H1 (cell line): ENCODE results near the gene OXNAD1. TPM values are rescaled to one million over a fixed set of nuclear protein-coding genes. Genes with fewer than 3 reads are reported as not detected.

Experiments
- CTCF ChIA-PET: fragments of 300-600 bp; sonication (Branson Sonifier 250); formaldehyde crosslinking; loops from one replicate; lab custom pipeline; 2021; ENCODE audit not compliant: partially characterized antibody; lab: Charles Lee
- POLR2A ChIA-PET: fragments of 300-600 bp; sonication (Branson Sonifier 250); formaldehyde crosslinking; loops from one replicate; lab custom pipeline; 2021; ENCODE audit warnings: inconsistent platforms; ENCODE audit not compliant: partially characterized antibody; lab: Charles Lee
- DNase-seq, 2 experiments: peaks; one replicate each; pipeline versions ENCODE4 v3.0.0 to v3.0.0-alpha.2; 2010 to 2022; ENCODE audit warnings: low spot score in 2 of 2, low read depth in 1 of 2, mixed read lengths in 1 of 2
- FAIRE-seq: peaks from 2 replicates; lab custom pipeline; 2011; peaks lifted over from hg19 to GRCh38; lab: Jason Lieb, UNC
- H2AFZ ChIP-seq: 2 replicates; pipeline ENCODE4 v1.8.1; 2012; ENCODE audit warnings: low read length, inconsistent platforms
- H2AK5ac ChIP-seq: 2 replicates; pipeline ENCODE4 v1.6.1; 2013; ENCODE audit warnings: low read depth, low read length
- H2BK120ac ChIP-seq: replicated peaks from 2 replicates; pipeline ENCODE3; 2013; ENCODE audit warnings: low read depth, low read length, inconsistent platforms
- H2BK12ac ChIP-seq: 2 replicates; pipeline ENCODE4 v1.6.1; 2013; ENCODE audit warnings: low read depth, low read length
- H2BK15ac ChIP-seq: 2 replicates; pipeline ENCODE4 v1.6.1; 2013; ENCODE audit warnings: low read length
- H2BK20ac ChIP-seq: 2 replicates; pipeline ENCODE4 v1.6.1; 2013; ENCODE audit warnings: low read length
- H2BK5ac ChIP-seq: 2 replicates; pipeline ENCODE4 v1.6.1; 2013; ENCODE audit warnings: low read depth, low read length
- H3K14ac ChIP-seq: 2 replicates; pipeline ENCODE4 v1.6.1; 2013; ENCODE audit warnings: inconsistent platforms; ENCODE audit not compliant: insufficient read length
- H3K18ac ChIP-seq: 2 replicates; pipeline ENCODE4 v1.6.1; 2013; ENCODE audit warnings: low read length; ENCODE audit errors: extremely low read depth
- H3K23ac ChIP-seq: 2 replicates; pipeline ENCODE4 v1.6.1; 2013; ENCODE audit warnings: inconsistent platforms; ENCODE audit not compliant: insufficient read length
- H3K23me2 ChIP-seq: 2 replicates; pipeline ENCODE4 v1.6.1; 2013; ENCODE audit warnings: low read depth, low read length
- H3K27ac ChIP-seq: 2 replicates; pipeline ENCODE4 v1.6.1; 2011; ENCODE audit warnings: low read depth, low read length, inconsistent platforms
- H3K27me3 ChIP-seq, 4 experiments: replicated peaks in 1 of 4; 1 replicate in 1 of 4; 2 replicates in 3 of 4; pipeline versions ENCODE4 v1.6.1 to v1.8.1; 2011 to 2013; ENCODE audit warnings: low read length in 3 of 4, mild to moderate bottlenecking in 3 of 4, inconsistent platforms in 2 of 4, mixed read lengths in 2 of 4, moderate library complexity in 1 of 4; ENCODE audit not compliant: control insufficient read depth in 3 of 4, insufficient read depth in 3 of 4; ENCODE audit errors: extremely low read depth in 1 of 4
- H3K36me3 ChIP-seq, 4 experiments: 2 replicates each; pipeline versions ENCODE4 v1.6.1 to v1.8.1; 2011 to 2013; ENCODE audit warnings: mild to moderate bottlenecking in 4 of 4, low read length in 3 of 4, moderate library complexity in 2 of 4, control low read depth in 1 of 4, inconsistent platforms in 1 of 4; ENCODE audit not compliant: insufficient read depth in 4 of 4, control insufficient read depth in 2 of 4
- H3K4ac ChIP-seq: replicated peaks from 2 replicates; pipeline ENCODE3; 2013; ENCODE audit warnings: low read length, low read depth, mixed read lengths, inconsistent platforms; ENCODE audit not compliant: insufficient read length
- H3K4me1 ChIP-seq, 4 experiments: replicated peaks in 1 of 4; 1 replicate in 1 of 4; 2 replicates in 3 of 4; pipeline versions ENCODE4 v1.6.1 to v1.8.1; 2011 to 2013; ENCODE audit warnings: low read length in 3 of 4, inconsistent platforms in 2 of 4, mixed read lengths in 1 of 4; ENCODE audit not compliant: insufficient read depth in 4 of 4, control insufficient read depth in 3 of 4
- H3K4me2 ChIP-seq, 2 experiments: 2 replicates each; pipeline versions ENCODE4 v1.6.1 to v1.8.1; 2011 to 2013; ENCODE audit warnings: low read depth in 2 of 2, low read length in 2 of 2, control low read depth in 1 of 2, inconsistent platforms in 1 of 2, mild to moderate bottlenecking in 1 of 2; ENCODE audit not compliant: insufficient read depth in 1 of 2
- H3K4me3 ChIP-seq, 4 experiments: fragments of 200-600, 300-600 bp in 1 of 4; sonication (generic), shearing (Covaris generic), sonication (Bioruptor Twin) in 1 of 4; 2 replicates each; pipeline versions ENCODE4 v1.5.1 to v1.8.1; 2011 to 2016; ENCODE audit warnings: low read length in 4 of 4, low read depth in 3 of 4, control low read depth in 2 of 4, inconsistent platforms in 2 of 4, mild to moderate bottlenecking in 2 of 4, mixed read lengths in 1 of 4, moderate library complexity in 1 of 4; ENCODE audit not compliant: insufficient read depth in 2 of 4; ENCODE audit errors: extremely low read depth in 1 of 4
- H3K56ac ChIP-seq: replicated peaks from 2 replicates; pipeline ENCODE3; 2013; ENCODE audit warnings: low read depth, mild to moderate bottlenecking, mixed read lengths, low read length, inconsistent platforms; ENCODE audit not compliant: insufficient read length
- H3K79me1 ChIP-seq: 2 replicates; pipeline ENCODE4 v1.6.1; 2013; ENCODE audit warnings: low read depth, low read length, control low read depth
- H3K79me2 ChIP-seq, 2 experiments: 2 replicates each; pipeline versions ENCODE4 v1.6.1 to v1.8.1; 2012 to 2013; ENCODE audit warnings: low read length in 2 of 2, mild to moderate bottlenecking in 2 of 2, inconsistent platforms in 1 of 2; ENCODE audit not compliant: insufficient read depth in 2 of 2, control insufficient read depth in 1 of 2
- H3K9ac ChIP-seq, 4 experiments: replicated peaks in 1 of 4; 1 replicate in 1 of 4; 2 replicates in 3 of 4; pipeline versions ENCODE4 v1.6.1 to v1.8.1; 2011 to 2013; ENCODE audit warnings: low read depth in 3 of 4, low read length in 3 of 4, control low read depth in 2 of 4, mild to moderate bottlenecking in 2 of 4, moderate library complexity in 2 of 4, inconsistent platforms in 1 of 4; ENCODE audit errors: extremely low read depth in 1 of 4
- H3K9me3 ChIP-seq, 2 experiments: 2 replicates each; pipeline versions ENCODE4 v1.6.1 to v1.8.1; 2012 to 2013; ENCODE audit warnings: mild to moderate bottlenecking in 2 of 2, moderate library complexity in 2 of 2, control low read depth in 1 of 2, inconsistent platforms in 1 of 2, low read depth in 1 of 2, low read length in 1 of 2, mixed read lengths in 1 of 2; ENCODE audit not compliant: insufficient read depth in 2 of 2
- H4K20me1 ChIP-seq, 2 experiments: replicated peaks in 1 of 2; 2 replicates each; pipeline versions ENCODE3 to v1.8.1; 2011 to 2013; ENCODE audit warnings: inconsistent platforms in 2 of 2, low read length in 2 of 2, mild to moderate bottlenecking in 1 of 2; ENCODE audit not compliant: insufficient read depth in 2 of 2, control insufficient read depth in 1 of 2
- H4K5ac ChIP-seq: 2 replicates; pipeline ENCODE4 v1.6.1; 2013; ENCODE audit warnings: low read length, low read depth, mixed read lengths, inconsistent platforms; ENCODE audit not compliant: insufficient read length
- H4K8ac ChIP-seq: 2 replicates; pipeline ENCODE4 v1.8.0; 2013; ENCODE audit warnings: mild to moderate bottlenecking, moderate library complexity, low read length, inconsistent platforms; ENCODE audit not compliant: insufficient read depth; ENCODE audit errors: extremely low read depth
- H4K91ac ChIP-seq: replicated peaks from 2 replicates; pipeline ENCODE3; 2013; ENCODE audit warnings: low read length, mixed read lengths, inconsistent platforms; ENCODE audit not compliant: insufficient read length
- GTF2F1 ChIP-seq: IDR thresholded peaks from 2 replicates; pipeline ENCODE4 v1.6.1; 2012; ENCODE audit warnings: low read depth, low read length, improper control_type of control experiment, borderline replicate concordance
- KDM4A ChIP-seq: IDR thresholded peaks from one replicate; pipeline ENCODE4 v1.7.1; 2012; ENCODE audit warnings: low read depth, mild to moderate bottlenecking, moderate library complexity, low read length, inconsistent platforms; ENCODE audit not compliant: severe bottlenecking
- POLR2AphosphoS5 ChIP-seq: IDR thresholded peaks from 2 replicates; pipeline ENCODE4 v1.6.1; 2011; ENCODE audit warnings: low read depth, low read length
- RBBP5 ChIP-seq: IDR thresholded peaks from 2 replicates; pipeline ENCODE4 v1.7.1; 2012; ENCODE audit warnings: low read depth, mild to moderate bottlenecking, inconsistent platforms, low read length, moderate library complexity, borderline replicate concordance
- SP4 ChIP-seq: IDR thresholded peaks from 2 replicates; pipeline ENCODE4 v1.6.1; 2012; ENCODE audit warnings: low read length, inconsistent platforms
- WGBS, 2 experiments: shearing (Covaris generic) in 1 of 2; methylation state at CpG; one replicate each; pipeline versions ENCODE4 v1.1.6 to v1.1.7; 2013 to 2015; ENCODE audit warnings: low lambda C conversion rate in 2 of 2, mixed read lengths in 2 of 2, inconsistent platforms in 1 of 2, low coverage in 1 of 2, missing lambda C conversion rate in 1 of 2; ENCODE audit not compliant: insufficient replicate concordance in 2 of 2, insufficient coverage in 1 of 2, insufficient read length in 1 of 2; ENCODE audit errors: extremely low coverage in 1 of 2, missing lambda C conversion rate in 1 of 2; 5-methylcytosine and 5-hydroxymethylcytosine counted together
- polyA plus RNA-seq, 7 experiments: library from polyadenylated mRNA; depleted of rRNA in 3 of 7; stranded (reverse) in 5 of 7; unstranded in 2 of 7; fragments of >200 nt in 5 of 7; fragments of 200-250 nt in 2 of 7; gene quantifications; 1 replicate in 5 of 7; 2 replicates in 1 of 7; 4 replicates in 1 of 7; pipeline versions ENCODE4 v1.2.1 to v1.2.3, GENCODE V29; 2011 to 2013; ENCODE audit warnings: missing spikeins in 2 of 7, mixed read lengths in 2 of 7
- total RNA-seq: library from RNA; stranded (reverse); fragmentation: NEBNext Ultra II Directional; extraction: Animal tissue kit (Norgen Biotek cat#: 25700); gene quantifications from 2 replicates; pipeline ENCODE4 v1.2.1, GENCODE V29; 2021

Gene OXNAD1
- total and polyA plus RNA-seq, 2 of the 8 experiments (the other 6 are each of a cell fraction or from before 2014, with no cell fraction given), result 14.9 to 24.8 TPM

DNA sequence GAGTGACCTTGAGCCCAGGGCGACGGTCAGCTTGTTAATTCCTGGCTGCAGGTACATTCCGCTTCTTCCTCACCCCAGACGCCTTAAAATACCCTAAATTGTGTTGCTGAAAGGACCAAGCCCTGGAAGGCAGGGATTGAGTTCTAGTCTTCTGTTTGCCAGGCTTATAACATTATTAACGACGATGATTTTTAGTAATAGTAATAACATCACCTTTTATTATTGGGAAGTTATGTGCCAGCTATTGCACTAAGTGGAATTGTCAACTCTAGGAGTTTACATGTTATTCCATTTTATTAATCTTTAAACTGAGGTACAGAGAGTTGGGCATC is 409 bp downstream of the OXNAD1 start:
- Histone ChIP-seq H3K79me2 (peaks cover 16 to 77% of the 10 kb centered on the region in 2 experiments), H3K23me2 (peaks cover 6% of the 10 kb centered on the region), H3K4ac (peak overlapping the region; percentile 55), H2BK5ac (peak overlapping the region; percentile 89), H2AK5ac (no peak overlapping the region), H3K9me3 (no peaks in the 10 kb centered on the region), H4K5ac (no peak overlapping the region), H2BK120ac (no peak overlapping the region), H3K27ac (peak overlapping the region; percentile 96), H3K18ac (peak overlapping the region; percentile 88; the same call in 1 of the 2 replicates), H3K56ac (no peak overlapping the region), H2BK15ac (no peak overlapping the region), H3K27me3 (no peaks in the 10 kb centered on the region), H3K9ac (peak overlapping the region; percentile 80 to 97 (median 94)), H3K4me1 (peaks cover 0 to 8% (median 1%) of the 10 kb centered on the region in 4 experiments; a peak in 4 of 7 replicates), H3K23ac (no peak overlapping the region), H4K91ac (peak overlapping the region; percentile 48), H2BK12ac (peak overlapping the region; percentile 40; the same call in 1 of the 2 replicates), H4K8ac (peak overlapping the region; percentile 97; the same call in 1 of the 2 replicates), H3K79me1 (peaks cover 11% of the 10 kb centered on the region), H3K36me3 (peaks cover 0 to 8% (median 7%) of the 10 kb centered on the region in 4 experiments; a peak in 5 of 8 replicates), H3K4me3 (peak overlapping the region; percentile 87 to 99 (median 94)), H2AFZ (peak overlapping the region; percentile 85; the same call in 1 of the 2 replicates), H3K4me2 (peak overlapping the region; percentile 79 to 99), H4K20me1 (peaks cover 3 to 4% of the 10 kb centered on the region in 2 experiments), H2BK20ac (no peak overlapping the region), H3K14ac (no peak overlapping the region)
- DNase-seq (no peak), FAIRE-seq (no peak)
- ChIA-PET POLR2A (interaction anchor here (0.9 to 2.4 kb wide), 8 partner anchors 9 to 439 kb away, joined by 3 to 10 read pairs (median 4); no protein-coding TSS in a partner anchor), CTCF (interaction anchor here (0.6 to 1.5 kb wide), 5 partner anchors 12 to 285 kb away, joined by 3 to 4 read pairs (median 3); no protein-coding TSS in a partner anchor)
- no peak for TF ChIP-seq RBBP5
- no peak for TF ChIP-seq KDM4A
- TF ChIP-seq GTF2F1, result no peak
- TF ChIP-seq SP4, result no peak
- TF ChIP-seq POLR2AphosphoS5, result peak; percentile 15; the same call in 1 of the 2 replicates
- 2% methylated on average over 6 of the region's 6 CpGs; no CpG with 5 or more reads in 1 of the 2 experiments for WGBS, 2 experiments
